GM18868 (cell line): ENCODE measurements around the gene CDV3.
A peak's percentile ranks its signal among the peaks of the same experiment; 100 is the strongest.
"Not testable (repeated sequence)": the region's sequence is repeated elsewhere in the genome, so short reads cannot be mapped to it uniquely, and the experiment has no call there.

Source experiments
- ATAC-seq: cut with Tn5 transposase; IDR thresholded peaks from one replicate; pipeline ENCODE4 v1.9.1; 2021; ENCODE audit warnings: mild to moderate bottlenecking, moderate library complexity; ENCODE audit not compliant: unreplicated experiment

CDV3 gene, protein sequence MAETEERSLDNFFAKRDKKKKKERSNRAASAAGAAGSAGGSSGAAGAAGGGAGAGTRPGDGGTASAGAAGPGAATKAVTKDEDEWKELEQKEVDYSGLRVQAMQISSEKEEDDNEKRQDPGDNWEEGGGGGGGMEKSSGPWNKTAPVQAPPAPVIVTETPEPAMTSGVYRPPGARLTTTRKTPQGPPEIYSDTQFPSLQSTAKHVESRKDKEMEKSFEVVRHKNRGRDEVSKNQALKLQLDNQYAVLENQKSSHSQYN

DNA sequence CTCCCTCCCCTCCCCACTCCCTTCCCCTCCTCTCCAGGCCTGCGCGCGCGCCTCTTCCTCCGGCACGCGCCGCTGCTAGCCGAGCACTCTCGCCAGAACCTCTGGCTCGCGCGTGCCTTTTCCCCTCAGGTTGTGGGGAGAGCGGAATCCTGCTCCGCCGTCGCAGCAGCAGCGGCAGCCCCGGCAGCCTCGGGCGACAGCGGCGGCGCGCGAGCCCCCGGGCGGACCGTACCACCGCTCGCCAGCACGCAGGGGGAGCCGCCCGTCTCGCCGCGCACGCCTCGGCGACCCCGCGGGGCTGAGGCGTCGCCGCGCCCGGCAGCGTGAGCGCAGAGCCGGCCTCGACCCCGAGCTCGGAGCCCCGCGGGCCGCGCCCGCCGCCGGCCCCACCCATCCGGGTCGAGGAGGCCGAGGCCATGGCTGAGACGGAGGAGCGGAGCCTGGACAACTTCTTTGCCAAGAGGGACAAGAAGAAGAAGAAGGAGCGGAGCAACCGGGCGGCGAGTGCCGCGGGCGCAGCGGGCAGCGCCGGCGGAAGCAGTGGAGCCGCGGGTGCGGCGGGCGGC lies at the start of gene CDV3:
Gene CDV3 (plus strand): TSS at position 58 of the 566 bp plus-strand sequence. CDS start 359 bp downstream, at position 417.
- ATAC-seq: peak; percentile 21

DNA sequence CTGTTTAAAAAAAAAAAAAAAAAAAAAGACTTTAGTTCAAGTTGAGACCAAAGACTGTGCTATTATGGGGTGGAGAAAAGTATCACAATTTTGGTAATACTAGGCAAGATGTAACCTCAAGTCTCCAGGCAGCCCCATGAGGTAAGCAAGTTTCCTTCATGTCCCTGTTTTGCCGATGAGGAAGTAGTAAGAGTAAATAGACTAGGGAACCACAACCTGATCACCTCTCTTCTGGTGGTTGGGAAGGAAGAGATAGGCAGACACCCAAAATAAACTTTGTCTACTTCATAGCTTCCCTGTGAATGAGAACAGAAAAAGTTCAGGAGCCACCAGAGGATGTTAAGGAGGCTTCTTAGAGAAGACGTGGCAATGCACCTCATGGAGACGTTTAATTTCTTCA lies 49.7 kb upstream of the CDV3 start:
- ATAC-seq: not testable (repeated sequence)

DNA sequence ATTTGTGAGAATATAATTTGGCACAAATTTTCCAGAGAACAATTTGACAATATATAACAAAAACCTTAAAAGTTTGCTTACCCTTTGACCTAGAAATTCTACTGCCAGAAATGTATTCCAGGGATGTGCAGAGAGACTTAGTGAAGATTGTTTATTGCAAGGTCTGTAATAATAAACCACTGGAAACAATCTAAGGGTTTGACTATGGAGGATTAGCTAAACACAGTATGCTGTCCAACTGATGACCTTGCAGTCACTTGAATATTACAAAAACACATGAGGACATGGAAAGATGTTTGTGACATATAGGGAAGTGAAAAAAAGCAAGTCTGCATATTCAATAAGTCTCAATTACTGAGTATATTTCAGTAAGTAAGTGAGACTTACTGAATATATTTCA lies 48.1 kb upstream of the CDV3 start:
- ATAC-seq: no peak

DNA sequence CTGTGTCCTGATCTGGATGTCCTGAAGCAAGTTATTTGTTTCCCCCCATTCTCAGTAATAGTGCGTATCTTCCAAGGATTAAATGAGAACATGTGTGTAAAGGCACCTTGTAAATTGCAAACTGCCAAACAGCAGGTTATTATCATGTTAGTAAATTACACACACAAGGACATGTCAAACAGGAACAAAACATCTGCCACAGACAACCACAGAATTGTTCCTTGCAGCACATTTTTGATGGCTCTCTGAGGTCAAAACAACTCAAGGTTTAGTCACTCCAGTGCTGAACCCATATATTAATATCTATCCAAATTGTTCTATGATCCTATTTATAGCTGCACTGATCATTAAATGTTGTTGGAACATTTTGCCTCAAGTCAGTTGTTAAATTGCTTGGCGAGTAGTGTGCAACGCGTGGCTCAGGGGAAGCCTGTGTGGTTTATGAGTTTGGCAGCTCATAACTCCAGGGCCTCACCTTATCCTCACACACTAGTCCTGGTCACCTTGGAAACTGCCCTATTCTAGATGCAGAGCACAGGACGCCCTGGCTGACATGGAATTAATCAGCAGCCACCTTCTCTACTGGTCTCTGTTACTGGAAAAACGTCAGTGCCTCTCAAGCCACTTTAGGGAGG lies 46.3 kb upstream of the CDV3 start:
- no peak for ATAC-seq

DNA sequence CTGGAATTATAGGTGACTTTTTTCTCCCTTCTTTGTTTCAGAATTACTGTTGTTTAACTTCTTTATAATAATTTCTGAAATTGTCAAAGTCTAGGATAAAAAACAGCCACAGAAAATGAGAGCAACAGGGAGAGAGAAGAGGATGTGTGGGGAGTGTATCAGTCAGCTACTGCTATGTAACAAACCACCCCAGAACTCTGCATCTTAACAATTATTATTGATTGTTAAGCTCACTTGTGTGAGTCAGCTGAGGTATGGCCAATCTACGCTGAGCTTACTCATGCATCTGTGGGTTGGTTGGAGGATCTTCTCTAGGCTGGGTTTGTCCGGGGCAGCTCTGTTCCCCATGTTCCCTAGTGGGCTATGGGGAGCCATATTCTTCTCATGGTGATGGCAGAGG lies 43.7 kb upstream of the CDV3 start:
- no peak for ATAC-seq

DNA sequence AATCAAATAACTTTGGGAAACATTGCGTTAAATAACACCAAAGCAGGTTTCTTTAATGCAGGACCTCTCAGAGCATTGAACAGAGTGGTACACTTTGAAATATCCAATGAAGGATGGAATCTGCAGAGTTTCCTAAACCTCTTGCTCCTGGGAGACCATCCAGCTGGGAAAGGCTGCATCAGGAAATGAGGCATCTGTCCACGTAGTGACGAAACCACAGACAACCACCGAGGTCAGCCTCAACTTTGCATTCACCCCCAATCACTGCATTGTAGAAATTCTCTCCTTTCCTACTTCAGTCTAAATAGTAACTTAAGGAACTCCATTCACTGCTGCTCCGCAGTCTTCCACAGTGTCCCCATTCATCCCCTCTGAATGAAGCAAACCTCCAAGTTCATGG lies 41.5 kb upstream of the CDV3 start:
- no peak for ATAC-seq

DNA sequence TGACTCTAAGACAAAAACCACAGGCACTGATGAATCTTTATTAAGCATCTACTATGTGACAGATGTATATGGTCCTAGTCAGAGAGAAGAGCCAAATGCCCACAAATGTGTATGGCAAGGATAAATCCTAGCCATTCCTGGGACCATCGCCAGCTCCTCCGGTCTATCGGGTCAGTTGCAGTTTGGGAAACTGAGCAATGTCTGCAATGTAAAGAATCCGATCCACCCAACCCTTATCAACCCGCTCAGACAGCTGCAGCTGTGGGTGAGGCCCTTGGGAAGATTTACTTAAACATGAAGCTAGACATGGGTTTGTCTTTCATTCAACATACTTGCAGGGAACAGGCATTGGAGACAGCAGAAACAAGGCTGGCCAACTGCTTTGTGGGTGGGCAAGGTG lies 40.5 kb upstream of the CDV3 start:
- ATAC-seq: no peak

DNA sequence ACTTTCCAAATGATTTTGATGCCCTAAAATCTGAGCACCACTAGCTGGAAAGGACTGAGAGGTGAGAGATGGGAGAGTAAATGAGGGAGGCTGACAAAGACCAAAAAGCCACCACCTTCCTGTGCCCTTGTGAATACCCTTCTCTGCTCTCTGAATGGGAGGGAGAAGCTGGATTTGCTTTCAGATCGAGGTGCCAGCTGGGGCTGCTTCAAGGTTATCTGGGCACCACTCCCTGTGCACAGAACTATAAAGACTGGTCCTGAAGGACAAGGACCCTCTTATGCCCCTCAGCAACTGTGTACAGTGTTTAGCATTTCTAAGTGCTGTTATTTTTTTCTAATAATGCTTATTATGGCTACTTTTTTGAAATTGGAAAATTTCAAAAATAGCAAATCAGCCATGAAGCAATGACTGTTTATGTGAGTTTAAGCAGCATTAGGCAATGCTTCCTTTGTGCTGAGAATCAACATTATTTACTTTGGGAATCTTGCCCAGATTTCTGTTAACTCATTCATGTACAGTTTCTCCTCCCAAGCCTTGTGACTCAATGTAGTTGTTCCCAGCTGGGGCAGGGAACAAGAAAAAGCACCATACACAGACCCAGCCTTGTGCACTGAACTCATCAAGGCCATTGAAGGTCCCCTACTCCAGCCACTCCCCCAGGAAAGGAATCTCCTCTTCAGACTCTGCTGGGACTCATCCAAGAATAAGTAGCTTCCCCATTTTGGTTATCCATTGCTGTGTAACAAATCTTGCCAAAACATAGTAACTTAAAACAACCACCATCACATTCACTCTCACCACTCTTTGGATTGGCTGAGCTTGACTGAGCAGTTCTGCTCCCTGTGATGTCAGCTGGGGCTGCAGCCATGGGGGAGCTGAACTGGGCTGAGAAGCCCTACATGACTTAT lies 37.3 kb upstream of the CDV3 start:
- no peak for ATAC-seq

DNA sequence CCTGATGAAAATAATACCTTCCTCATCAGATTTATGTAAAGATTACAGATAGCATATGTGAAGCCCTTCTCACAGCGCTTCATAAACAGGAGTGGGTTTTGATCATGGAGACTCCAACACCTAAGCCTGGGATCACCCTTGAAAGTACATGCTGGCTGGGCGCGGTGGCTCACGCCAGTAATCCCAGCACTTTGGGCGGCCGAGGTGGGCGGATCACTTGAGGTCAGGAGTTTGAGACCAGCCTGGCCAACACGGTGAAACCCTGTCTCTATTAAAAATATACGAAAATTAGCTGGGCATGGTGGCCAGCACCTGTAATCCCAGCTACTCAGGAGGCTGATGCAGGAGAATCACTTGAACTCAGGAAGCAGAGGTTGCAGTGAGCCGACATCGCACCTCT lies 36.4 kb upstream of the CDV3 start:
- not testable (repeated sequence) for ATAC-seq

DNA sequence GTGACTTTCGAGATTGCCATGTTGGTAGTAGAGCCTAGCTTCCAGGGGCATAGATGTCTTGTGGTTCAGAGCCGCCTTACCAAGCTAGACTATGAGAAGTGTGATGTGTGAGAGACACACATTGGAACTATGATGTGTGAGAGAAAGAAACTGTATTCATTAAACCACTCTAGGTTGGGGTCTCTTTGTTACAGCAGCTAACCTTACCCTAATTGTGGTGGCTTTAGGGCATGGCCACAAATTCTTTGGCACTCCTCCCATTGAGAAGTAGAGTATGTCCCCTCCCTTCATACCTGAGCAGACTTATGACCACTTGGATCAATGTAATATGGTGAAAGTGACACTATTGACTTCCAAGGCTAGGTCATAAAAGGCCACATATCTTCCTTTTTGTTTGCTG lies 35.3 kb upstream of the CDV3 start:
- ATAC-seq: no peak

DNA sequence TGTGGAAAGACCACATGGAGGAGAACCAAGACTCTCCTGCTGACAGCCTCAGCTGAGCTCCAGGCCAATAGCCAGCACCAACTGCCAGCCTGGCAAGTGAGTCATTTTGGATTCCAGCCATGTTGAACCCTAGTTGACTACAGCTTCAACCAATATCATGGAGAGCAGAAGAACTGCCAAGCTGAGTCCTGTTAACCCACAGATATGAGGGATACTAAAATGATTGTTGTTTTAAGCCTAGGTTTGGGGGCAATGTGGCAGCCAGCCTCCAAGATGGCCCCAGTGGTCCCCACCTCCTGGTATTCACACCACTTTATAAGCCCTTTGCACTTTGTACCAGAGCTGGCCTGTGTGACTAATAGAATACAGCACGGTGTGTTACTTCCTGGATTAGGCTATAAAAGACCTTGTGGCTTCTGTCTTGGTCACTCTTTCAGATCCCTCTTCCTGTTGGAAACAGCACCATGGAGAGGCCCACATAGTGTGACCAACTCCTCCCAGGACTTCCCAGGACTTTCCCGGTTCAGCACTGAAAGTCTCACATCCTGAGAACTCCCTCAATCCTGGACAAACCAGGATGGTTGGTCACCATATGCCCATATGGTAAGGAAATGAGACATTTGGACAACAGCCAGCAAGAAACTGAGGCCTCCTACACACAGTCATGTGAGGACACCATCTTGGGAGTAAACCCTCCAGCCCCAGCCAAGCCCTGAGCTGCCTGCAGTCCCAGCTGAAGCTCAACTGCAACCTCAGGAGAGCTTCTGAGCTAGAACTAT lies 32.4 kb upstream of the CDV3 start:
- peak; percentile 79 for ATAC-seq

DNA sequence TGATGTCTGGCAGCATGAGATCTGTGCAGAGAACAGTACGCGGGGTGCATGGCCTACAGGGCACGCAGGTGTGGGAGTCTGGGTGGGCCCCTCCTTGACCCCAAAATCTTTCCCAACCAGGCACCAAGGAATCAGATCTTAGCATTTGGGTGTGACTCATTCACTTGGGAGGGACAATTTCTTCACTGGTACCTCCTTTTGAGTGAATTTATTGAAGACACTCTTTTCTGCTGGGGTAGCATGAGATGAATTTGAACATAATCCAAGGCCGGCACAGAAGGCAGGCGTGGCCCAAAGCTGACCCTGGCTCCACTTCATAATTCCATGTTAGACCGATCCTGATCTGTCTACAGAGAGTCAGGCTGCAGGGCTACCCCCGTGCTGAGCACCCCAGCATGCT lies 30.6 kb upstream of the CDV3 start:
- no peak for ATAC-seq

DNA sequence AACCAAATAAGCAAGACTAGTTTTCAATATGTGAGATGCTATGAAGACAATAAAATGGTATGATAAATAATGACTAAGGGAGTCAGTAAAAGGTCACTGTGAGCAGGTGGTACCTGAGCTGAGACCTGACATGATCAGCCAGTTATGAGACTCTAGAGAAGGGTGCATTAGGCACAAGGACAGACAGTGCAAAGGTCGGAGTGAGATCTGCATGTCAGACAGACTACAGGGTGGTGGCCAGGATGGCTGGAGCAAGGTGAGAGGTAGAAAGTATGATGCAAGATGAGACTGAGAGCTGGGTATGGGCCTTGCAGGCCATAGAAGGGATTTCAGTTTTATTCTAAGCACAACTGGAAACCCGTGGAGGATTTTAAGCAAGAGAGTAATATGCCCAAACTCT lies 28.5 kb upstream of the CDV3 start:
- ATAC-seq: not testable (repeated sequence)

DNA sequence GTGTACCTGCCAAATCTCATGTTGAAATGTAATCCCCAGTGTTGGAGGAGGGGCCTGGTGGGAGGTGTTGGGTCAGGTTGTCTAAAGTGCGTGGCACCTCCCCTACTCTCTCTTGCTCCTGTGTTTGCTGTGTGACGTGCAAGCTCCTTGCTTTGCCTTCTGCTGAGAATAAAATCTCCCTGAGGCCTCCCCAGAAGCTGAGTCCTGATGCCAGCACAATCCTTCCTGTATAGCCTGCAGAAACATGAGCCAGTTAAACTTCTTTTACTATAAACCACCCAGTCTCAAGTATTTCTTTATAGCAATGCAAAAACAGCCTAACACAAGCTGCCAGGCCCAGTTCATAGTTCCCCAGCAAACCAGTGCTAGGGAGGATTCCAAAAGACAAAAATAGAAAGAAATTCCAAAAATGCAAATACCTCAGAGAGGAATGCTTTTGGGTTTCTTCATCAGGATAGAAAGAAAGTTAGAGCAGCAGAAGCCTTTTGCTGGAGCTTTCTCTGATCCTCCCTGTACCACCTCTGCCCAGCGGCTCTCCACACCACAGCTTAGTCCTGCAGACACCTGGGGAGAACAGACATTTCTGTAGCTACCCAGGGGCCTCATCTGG lies 25.9 kb upstream of the CDV3 start:
- no peak for ATAC-seq

DNA sequence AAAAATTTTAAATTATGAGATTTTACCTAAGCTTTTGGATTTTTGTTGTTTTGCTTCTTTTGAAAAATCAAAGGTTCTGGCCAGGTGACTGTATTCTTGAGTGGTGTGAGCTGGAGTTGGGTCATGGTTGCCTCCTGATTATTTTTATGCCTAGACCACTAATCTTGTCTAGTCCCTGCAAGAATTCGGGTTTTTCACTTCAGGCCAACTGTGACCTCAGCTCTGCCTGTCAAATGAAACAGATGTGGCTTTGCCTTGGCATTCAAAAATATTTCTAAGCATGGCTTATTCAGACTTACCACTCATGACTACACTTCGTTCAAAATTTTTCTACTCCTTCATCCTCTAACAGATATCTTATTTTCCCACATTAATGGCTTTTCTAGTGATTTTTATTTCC lies 25.4 kb upstream of the CDV3 start:
- no peak for ATAC-seq

DNA sequence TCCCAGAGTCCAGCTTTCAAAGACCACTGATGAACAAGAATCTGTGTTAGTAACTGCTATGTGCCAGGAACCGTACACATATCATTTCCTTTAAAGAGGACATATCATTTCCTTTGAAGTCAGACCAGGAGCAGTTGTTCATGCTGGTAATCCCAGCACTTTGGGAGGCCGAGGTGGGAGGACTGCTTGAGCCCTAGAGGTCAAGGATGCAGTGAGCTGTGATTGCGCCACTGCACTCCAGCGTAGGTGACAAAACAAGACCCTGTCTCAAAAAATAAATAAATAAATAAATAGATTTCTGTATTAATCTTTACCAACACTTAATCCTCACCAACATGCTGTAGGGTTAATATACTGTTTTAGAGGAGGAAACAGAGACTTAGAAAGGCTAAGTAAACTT lies 23.9 kb upstream of the CDV3 start:
- no peak for ATAC-seq

DNA sequence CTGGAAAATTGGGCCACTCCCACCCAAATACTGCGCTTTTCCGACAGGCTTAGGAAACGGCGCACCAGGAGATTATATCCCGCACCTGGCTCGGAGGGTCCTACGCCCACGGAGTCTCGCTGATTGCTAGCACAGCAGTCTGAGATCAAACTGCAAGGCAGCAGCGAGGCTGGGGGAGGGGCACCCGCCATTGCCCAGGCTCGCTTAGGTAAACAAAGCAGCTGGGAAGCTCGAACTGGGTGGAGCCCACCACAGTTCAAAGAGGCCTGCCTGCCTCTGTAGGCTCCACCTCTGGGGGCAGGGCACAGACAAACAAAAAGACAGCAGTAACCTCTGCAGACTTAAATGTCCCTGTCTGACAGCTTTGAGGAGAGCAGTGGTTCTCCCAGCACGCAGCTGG lies 21.9 kb upstream of the CDV3 start:
- ATAC-seq: not testable (repeated sequence)

DNA sequence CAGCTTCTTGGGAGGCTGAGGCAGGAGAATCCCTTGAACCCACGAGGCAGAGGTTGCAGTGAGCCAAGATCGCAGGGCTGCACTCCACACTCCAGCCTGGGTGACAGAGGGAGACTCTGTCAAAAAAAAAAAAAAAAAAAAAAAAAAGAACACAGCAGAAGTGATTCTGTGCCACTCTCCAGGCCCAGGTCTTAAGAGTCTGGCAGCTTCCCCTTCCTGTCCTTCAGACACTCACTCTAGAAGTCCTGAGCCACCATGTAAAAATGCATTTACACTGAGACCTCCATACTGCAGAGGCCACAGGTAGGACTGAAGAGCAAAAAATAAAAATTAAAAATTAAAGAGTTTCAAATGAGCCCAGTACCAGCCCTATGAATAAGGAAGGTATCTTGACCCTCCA lies 11.8 kb upstream of the CDV3 start:
- ATAC-seq: no peak

DNA sequence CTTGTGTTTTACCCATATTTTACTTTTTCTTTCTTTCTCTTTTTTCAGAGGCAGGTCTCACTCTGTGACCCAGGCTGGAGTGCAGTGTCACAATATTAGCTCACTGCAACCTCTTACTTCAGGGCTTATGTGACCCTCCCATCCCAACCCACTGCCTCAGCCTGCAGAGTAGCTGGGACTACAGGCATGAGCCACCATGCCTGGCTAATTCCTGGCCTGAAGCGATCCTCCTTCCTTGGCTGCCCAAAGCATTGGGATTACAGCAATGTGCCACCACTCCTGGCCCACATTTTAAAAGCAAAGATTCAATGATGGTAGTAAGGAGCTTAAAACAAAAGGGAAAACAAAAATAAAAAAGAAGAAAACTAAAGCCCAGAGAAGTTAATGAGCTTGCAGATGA lies 11.1 kb upstream of the CDV3 start:
- no peak for ATAC-seq

DNA sequence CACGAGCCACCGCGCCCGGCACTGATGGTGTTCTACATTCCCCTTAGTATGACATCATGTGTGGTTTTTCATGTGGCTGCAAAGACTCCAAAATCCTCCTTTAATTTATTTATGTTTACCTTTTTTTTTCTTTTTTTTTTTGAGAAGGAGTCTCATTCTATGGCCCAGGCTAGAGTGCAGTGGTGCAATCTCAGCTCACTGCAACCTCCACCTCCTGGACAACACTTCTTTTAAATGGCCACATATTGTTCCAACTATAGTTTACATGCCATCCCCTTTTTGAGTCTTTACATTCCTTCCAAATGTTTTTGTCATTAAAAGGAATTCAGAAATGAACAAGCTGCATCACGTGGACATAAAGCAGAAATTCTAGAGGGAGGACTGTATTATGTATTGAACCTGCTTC lies 10.3 kb upstream of the CDV3 start:
- no peak for ATAC-seq
